HG03432 (cell line): Measurements from ENCODE around the gene PSEN1.

Experiments used
- ATAC-seq: cut with Tn5 transposase; IDR thresholded peaks from one replicate; pipeline ENCODE4 v1.9.1; 2021; ENCODE audit warnings: mild to moderate bottlenecking, moderate library complexity; ENCODE audit not compliant: unreplicated experiment

The PSEN1 gene

GRCh38 chr14:73237786-73238423 is 101.6 kb downstream of the PSEN1 start:
- no peak for ATAC-seq

DNA sequence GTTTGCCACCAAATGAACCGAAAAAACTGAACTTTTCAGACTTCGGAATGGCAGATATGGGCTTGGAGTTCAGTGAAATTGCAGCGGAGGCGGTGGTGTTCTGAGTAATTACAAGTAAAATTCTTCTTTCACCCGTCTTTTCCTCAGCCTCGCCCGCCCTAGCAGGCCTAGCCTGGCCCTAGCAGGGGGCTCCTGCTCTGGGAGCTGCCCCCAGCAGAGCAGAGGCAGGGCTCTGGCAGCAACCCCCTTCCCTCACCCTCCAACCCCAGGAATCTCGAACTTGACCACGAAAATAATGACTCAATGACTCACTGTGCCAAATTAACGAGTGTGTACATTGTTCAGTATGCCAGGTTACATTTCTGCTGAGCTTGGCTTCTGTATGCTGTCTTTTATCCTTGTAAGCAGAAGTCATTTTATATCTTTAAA is 102.1 kb downstream of the PSEN1 start:
- no peak for ATAC-seq

GRCh38 chr14:73238941-73239340 is 102.6 kb downstream of the PSEN1 start:
- ATAC-seq = no peak

DNA sequence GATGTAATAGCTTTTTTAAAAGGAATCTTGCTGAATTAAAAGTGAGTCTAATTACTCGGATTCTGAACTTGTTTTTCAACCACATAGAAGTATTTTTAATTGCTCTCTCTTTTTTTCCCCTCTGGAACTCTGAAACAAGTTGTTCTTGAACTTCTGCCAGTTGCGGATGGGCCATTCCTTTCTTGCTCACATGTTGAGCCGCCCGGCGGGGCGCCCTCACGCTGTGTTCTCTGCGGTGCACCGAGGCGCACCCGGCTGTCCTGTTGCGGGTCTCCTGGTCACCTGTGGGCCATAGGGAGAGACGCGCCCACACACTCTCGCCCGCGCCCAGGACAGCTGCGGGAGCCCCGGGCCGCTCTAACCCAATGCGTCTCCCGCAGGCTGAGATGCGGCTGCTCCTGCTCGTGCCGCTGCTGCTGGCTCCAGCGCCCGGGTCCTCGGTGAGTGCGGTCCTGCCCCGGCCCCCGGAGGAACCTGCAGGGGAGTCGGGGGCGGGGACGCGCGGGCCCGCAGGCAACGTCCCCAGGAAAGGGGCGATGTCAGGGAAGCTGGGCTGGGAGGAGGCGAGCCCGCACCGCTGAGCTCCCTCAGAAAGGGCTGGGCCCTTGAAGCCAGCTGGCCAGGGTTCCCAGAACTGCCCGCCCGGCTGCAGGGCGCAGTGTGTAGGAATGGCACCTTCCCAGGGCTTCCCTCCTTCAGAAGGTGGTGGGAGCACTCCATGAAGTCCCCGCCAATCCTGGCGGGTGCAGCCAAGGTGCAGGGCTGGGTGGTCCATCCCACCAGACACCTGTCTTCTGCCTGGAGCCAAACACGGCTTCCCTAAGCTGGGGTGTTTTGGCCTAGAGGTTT is 103.3 kb downstream of the PSEN1 start:
- ATAC-seq = no peak

- ATAC-seq = no peak
These were observed 104.6 kb downstream of the PSEN1 start for GRCh38 chr14:73240816-73241480.

- ATAC-seq = no peak
These were observed 105.3 kb downstream of the PSEN1 start for GRCh38 chr14:73241481-73242165.

GRCh38 chr14:73242357-73242901 is 106.1 kb downstream of the PSEN1 start:
- no peak for ATAC-seq

DNA sequence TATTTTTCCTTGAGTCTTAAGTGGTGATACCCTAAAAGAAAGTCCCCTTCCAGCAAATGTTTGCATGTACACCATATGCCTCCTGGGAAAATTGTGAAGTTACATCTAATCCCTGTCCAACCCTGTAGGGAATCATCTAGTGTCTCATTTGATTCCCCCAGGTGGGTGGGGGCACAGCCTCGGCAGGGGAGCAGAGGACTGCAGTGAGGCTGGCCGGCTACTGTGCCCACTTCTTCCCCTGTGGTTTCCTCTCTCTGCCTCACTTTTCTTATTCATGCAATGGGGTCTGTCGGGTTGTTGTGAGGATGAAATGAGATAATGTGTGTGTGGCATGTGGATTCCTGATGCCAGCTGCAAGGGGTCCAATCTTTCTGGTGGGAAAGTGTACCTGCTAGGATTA is 107.0 kb downstream of the PSEN1 start:
- ATAC-seq = no peak

DNA sequence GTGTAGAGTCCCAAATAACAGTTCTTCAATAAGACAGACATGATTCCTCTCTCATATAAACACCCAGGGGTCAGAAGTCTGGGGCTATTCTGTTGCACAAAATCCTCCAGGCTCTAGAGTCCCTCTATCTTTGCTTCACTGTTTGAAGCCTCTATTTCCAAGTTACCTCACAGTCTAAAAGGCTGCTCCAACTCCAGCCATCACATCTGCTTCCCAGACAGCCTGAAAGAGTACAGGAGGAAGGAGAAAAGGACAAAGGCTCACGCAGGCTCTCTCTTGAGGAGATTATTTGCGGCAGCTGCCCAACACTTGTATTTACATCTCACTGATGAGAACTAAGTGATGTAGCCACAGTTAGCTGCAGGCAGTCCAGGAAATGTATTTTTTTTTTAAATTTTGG is 107.4 kb downstream of the PSEN1 start:
- no peak for ATAC-seq

DNA sequence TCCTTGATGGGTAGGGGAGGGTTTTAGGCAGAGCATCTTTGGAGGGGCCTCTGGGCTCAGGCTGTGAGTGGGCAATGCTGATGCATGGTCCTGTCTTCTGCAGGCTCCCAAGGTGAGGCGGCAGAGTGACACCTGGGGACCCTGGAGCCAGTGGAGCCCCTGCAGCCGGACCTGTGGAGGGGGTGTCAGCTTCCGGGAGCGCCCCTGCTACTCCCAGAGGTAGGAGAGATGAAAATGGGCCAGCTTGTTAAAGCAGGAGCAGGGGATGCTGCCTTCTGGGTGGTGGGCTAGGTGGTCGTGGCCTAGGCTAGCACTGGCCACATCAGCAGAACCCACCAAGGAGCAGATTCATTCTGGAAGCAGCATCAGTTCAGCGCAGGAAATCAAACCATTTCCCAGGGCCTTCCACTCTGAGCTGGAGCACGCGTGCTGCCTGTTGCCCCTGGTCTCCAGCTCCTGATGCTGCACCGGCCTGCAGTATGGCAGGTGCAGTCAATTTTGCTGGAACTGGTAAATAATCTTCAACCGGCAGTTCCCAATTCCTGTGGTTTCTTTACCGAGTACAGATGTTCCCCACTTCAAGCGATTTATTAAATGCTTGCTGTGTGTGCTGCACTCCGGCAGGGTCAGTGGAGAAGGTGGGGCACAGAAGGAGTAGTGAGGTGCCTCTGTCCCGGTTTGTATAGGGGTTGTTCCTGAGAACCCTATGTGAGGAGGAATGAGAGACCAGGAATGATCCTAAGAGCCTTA is 108.4 kb downstream of the PSEN1 start:
- no peak for ATAC-seq

GRCh38 chr14:73245480-73246325 is 109.4 kb downstream of the PSEN1 start:
- peak; percentile 53 for ATAC-seq

GRCh38 chr14:73246387-73247150 is 110.3 kb downstream of the PSEN1 start:
- no peak for ATAC-seq

- ATAC-seq = peak; percentile 58
These were observed 112.0 kb downstream of the PSEN1 start for GRCh38 chr14:73248108-73248868.

DNA sequence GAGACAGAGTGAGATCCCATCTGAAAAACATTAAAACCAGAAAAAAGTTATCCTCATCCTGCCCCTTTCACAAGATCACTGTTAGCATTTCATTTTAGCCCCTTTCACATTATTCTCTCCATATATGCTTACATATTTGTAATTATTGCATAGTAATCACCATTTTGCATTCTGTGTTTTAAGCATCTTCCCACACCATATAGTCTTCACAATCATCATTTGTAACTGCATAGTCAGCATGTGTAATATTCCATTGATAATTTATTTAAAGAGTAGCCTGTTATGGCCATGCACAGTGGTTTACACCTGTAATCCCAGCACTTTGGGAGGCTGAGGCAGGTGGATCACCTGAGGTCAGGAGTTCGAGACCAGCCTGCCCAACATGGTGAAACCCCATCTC is 112.8 kb downstream of the PSEN1 start:
- no peak for ATAC-seq

GRCh38 chr14:73249564-73250316 is 113.4 kb downstream of the PSEN1 start:
- ATAC-seq = no peak

DNA sequence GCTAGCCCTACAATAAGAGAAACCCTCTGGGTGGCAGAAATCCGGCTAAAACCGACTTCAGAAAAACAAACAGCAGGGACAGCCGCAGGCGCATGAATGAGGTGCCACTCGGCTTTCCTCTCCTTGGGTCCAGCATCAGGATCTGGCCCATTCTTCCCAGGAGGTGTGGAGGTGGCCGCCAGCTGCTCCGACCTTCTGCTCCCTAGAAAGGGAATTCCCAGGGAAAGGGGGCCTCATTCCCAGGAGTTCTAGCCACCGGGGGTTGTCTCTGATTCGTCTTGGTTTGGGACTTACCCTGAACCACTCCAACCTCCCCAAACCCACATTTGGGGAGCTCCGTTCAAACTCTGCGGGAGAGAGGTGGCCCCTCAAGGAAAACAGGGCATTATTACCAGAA is 114.0 kb downstream of the PSEN1 start:
- ATAC-seq = no peak
